ENCODE measurements around the gene PDGFRA.
"Not testable (repeated sequence)": the region's sequence is repeated elsewhere in the genome, so short reads cannot be mapped to it uniquely, and the experiment has no call there.

The PDGFRA gene

DNA sequence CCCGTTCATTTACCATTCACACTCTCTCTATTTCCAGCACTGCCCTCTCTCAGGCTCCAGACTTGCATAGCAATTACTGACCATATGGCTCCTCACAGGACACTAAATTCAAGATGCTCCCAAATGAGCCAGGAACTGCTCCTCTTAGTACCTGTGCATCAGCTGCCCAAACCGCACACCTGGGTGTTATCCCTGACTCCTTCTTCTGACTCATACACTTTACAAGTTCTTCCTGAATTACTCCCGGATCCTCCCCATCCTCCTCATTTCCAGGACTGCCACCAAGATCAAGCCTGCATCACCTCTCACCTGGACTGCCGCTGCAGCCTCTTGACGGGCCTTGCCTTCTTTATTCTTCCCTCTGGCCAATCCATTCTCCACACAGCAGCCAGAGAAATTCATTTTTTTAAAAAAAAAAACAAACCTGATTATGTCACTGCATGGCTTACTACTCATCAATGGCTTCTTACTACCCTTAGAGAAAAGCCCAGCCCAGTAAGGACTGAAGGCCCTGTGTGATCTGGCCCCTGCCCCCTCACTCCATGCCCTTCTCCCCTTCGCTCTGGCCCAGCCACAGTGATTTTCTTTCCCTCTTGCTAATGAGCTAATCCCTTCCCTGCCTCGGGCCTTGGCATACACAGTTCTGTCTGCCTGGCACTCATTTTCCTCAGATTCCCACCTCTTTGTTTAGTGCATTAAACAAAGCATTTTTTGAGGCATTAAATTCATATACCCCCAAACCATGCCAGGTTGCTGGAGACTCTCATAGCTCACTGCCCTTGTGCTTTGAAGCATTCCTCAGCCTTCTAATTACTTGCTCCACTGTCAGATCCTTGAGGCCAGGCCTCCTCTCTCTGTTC lies 92.0 kb downstream of the PDGFRA start:
- H4K20me1 ChIP-seq: no peaks in the 10 kb centered on the region
- H3K27me3 ChIP-seq: no peaks in the 10 kb centered on the region
- no peak overlapping the region for H3K9ac ChIP-seq
- H3K4me3 ChIP-seq: no peak overlapping the region
- no peak for TF ChIP-seq Cebpa-rat (IDR thresholded peaks at IDR 0.05)
- H3K9me3 ChIP-seq (replicated peaks in 1 of 11): peaks cover 0 to 7% (median 5%) of the 10 kb centered on the region in 11 experiments; a peak in 12 of 22 replicates
- no peak overlapping the region for H3K4me2 ChIP-seq
- H3K27ac ChIP-seq: no peak overlapping the region
- no peaks in the 10 kb centered on the region for H3K36me3 ChIP-seq
- peaks cover 0 to 7% (median 2%) of the 10 kb centered on the region in 10 experiments; a peak in 9 of 20 replicates for H3K4me1 ChIP-seq

DNA sequence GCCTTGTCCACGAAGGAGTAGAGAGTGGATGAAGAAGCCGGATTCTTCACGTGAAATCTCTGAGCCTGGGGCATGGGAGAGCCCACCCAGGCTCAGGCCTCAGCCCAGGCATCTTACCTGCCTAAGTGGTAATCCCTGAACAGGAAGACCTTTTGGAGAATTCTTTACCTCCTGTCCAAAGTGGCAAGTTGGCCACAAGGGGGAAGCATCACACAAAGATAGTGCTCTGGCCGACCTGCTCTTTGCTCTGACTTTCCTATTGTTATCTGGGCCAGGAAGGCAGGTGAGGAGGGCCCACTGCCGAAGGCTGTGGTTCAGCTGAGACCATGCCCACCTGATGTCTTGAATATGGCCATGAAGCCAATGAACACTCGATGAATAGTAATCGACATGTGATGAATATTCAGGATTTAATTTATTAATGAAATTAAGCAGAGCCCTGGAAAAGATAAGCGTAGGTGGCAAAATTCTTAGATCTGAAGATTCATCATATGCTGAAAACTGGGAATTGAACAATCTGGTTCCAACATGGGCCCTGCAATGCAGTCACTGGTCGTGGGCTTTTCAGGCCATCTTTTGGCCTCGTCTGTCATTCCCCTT lies 93.8 kb downstream of the PDGFRA start:
- Histone ChIP-seq H3K27ac (no peak overlapping the region), H3K4me3 (no peak overlapping the region), H3K9me3 (replicated peaks in 1 of 11) (peaks cover 8 to 19% (median 13%) of the 10 kb centered on the region in 11 experiments; a peak in 18 of 22 replicates), H3K4me1 (peaks cover 0 to 4% (median 2%) of the 10 kb centered on the region in 10 experiments; a peak in 3 of 20 replicates), H3K36me3 (no peaks in the 10 kb centered on the region), H3K27me3 (no peaks in the 10 kb centered on the region), H3K9ac (no peak overlapping the region), H3K4me2 (no peak overlapping the region), H4K20me1 (no peaks in the 10 kb centered on the region)
- TF ChIP-seq Cebpa-rat (IDR thresholded peaks at IDR 0.05): no peak

DNA sequence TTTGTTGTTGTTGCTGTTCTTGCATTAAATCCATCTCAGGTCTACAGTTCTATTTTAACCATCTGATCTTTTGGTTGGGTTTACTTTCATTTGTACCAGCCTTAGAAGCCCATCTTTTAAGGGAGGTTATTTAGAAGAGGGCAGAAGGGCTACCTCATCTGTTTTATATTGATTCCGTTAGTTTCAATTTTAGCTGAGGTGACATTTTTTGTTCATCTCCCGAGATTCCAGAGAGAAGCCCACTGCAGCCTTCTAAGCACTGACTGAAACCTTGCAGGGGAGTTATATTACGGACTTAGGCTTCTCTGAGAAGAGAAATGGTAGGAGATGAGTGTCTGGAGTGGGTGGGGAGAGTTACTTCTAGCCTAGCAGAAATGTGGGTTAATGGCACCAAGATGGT lies 101.8 kb downstream of the PDGFRA start:
- H3K4me1 ChIP-seq: 0 out of 20 replicates have a peak, but pooled peaks cover 0 to 6% (median 0%) of the 10 kb centered on the region in 10 experiments
- no peak overlapping the region for H3K9ac ChIP-seq
- peaks cover 5 to 21% (median 10%) of the 10 kb centered on the region in 11 experiments; a peak in 18 of 22 replicates for H3K9me3 ChIP-seq (replicated peaks in 1 of 11)
- TF ChIP-seq Cebpa-rat (IDR thresholded peaks at IDR 0.05): no peak
- no peak overlapping the region for H3K4me2 ChIP-seq
- H3K27me3 ChIP-seq: no peaks in the 10 kb centered on the region
- H3K4me3 ChIP-seq: no peak overlapping the region
- H3K36me3 ChIP-seq: no peaks in the 10 kb centered on the region
- H3K27ac ChIP-seq: no peak overlapping the region
- no peaks in the 10 kb centered on the region for H4K20me1 ChIP-seq

DNA sequence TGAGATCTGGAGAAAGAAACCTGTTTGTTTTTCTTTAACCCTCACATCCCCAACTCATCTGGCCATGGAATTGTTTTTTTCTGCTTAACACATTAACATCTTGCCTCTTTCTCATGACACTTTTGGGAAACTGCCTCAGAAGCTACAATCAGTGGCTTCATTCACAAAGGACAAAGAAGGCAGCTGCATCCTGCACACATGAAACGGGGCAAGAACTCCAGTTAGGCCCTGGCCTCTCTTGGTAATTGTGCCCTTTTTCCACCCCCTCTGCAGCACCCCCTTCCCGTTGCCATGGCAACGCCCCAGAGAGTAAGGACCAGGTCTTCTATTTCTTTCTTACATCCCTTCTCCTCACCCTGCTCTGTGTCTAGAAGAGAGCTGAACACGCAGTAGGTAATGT lies 103.4 kb downstream of the PDGFRA start:
- Histone ChIP-seq H3K4me1 (0 out of 20 replicates have a peak, but pooled peaks cover 0 to 6% (median 0%) of the 10 kb centered on the region in 10 experiments), H3K27me3 (no peaks in the 10 kb centered on the region), H3K4me3 (no peak overlapping the region), H4K20me1 (no peaks in the 10 kb centered on the region), H3K9me3 (replicated peaks in 1 of 11) (peaks cover 0 to 6% (median 0%) of the 10 kb centered on the region in 11 experiments; a peak in 1 of 22 replicates), H3K36me3 (no peaks in the 10 kb centered on the region), H3K27ac (no peak overlapping the region), H3K4me2 (no peak overlapping the region), H3K9ac (no peak overlapping the region)
- no peak for TF ChIP-seq Cebpa-rat (IDR thresholded peaks at IDR 0.05)

DNA sequence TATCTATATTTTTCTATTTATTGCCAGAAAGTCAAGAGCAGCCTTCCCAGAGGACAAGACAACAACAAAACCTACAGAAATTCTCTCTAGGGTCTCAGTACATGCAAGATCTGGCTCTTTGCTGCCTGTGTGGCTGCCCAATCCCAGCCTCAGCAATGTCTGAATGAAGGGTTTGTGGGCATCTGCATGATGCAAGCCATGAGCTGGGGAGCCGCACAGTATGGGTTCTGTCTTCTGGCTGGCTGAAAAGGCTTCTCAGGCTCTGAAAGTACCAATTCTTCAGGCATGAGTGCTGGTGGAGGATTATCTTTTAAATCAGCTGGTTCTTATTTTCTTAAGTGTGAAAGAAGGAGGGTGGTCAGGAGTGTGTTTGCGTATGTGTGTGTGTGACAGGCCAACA lies 104.6 kb downstream of the PDGFRA start:
- Histone ChIP-seq H3K9ac (no peak overlapping the region), H3K4me2 (no peak overlapping the region), H3K36me3 (no peaks in the 10 kb centered on the region), H3K27me3 (no peaks in the 10 kb centered on the region), H3K4me1 (no peaks in the 10 kb centered on the region), H3K27ac (no peak overlapping the region), H3K9me3 (replicated peaks in 1 of 11) (0 out of 22 replicates have a peak, but pooled peaks cover 0 to 6% (median 0%) of the 10 kb centered on the region in 11 experiments), H3K4me3 (no peak overlapping the region), H4K20me1 (no peaks in the 10 kb centered on the region)
- no peak for TF ChIP-seq Cebpa-rat (IDR thresholded peaks at IDR 0.05)

DNA sequence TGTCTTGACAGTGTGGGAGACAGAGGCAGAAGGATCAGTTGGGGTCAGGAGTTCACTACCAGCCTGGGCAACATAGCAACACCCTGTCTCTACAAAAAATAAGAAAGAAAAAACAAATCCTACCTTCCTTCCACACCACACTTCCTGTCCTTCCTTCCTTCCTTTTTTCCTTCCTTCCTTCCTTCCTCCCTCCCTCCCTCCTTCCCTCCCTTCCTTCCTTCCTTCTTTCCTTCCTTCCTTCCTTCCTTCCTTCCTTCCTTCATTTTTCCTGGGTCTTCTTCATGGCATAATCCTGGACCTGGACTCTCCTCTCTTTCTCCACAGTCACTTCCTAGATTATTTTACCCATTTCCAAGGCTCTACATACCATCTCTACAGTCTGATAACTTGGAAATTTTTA lies 105.7 kb downstream of the PDGFRA start:
- H3K9me3 ChIP-seq (replicated peaks in 1 of 11); H4K20me1 ChIP-seq; H3K4me1 ChIP-seq; H3K4me3 ChIP-seq; H3K9ac ChIP-seq; H3K4me2 ChIP-seq; H3K36me3 ChIP-seq; H3K27ac ChIP-seq; H3K27me3 ChIP-seq: not testable (repeated sequence)

DNA sequence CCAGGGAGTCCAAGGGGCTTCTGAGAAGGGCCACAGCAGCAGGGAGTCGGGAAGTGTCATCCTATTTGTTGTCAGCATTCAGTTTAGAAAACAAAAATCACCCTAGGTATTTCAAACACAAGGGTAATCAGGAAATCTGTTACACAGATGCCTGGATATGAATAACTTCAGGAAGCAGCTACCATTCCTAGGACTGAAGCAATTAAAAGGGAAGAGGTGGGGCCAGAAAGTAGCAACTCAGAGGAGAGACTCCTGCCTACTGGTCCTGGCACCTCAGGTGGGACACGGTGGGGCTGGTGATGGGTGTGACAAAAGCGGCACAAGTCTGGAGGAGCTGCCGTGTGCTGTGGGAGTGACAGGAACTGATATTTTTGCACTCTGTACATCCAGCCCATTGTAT lies 107.9 kb downstream of the PDGFRA start:
- no peak overlapping the region for H3K4me2 ChIP-seq
- no peaks in the 10 kb centered on the region for H4K20me1 ChIP-seq
- H3K27me3 ChIP-seq: no peaks in the 10 kb centered on the region
- H3K27ac ChIP-seq: no peak overlapping the region
- peaks cover 0 to 6% (median 0%) of the 10 kb centered on the region in 11 experiments; a peak in 1 of 22 replicates for H3K9me3 ChIP-seq (replicated peaks in 1 of 11)
- H3K4me3 ChIP-seq: no peak overlapping the region
- H3K36me3 ChIP-seq: no peaks in the 10 kb centered on the region
- no peaks in the 10 kb centered on the region for H3K4me1 ChIP-seq
- TF ChIP-seq Cebpa-rat (IDR thresholded peaks at IDR 0.05): no peak
- no peak overlapping the region for H3K9ac ChIP-seq

DNA sequence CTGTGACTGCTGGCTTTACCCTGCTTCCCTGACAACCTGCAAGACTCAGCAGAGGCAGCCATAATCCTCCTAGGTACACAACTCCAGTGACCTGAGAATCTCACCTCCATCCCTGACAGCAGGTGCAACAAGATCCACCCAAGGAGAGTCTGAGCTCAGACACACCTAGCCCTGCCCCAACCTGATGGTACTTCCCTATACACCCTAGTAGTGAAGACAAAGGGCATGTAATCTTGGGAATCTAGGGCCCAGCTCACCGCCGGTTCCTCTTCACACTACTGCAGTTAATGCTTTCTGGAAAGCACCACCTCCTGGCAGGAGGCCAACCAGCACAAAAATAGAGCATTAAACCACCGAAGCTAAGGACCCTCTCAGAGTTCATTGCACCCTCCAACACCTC lies 113.0 kb downstream of the PDGFRA start:
- not testable (repeated sequence) for H3K36me3 ChIP-seq; H3K27ac ChIP-seq; H3K4me1 ChIP-seq; H3K9me3 ChIP-seq (replicated peaks in 1 of 11); H3K4me3 ChIP-seq; H4K20me1 ChIP-seq; H3K4me2 ChIP-seq; H3K9ac ChIP-seq; H3K27me3 ChIP-seq

Measured in BLaER1 treated with 17β-estradiol and CSF1 and Interleukin-3, amounts not matched to agents 10 nM and 100 nM (cell line).